D341Med (cell line): Measurements from ENCODE around the gene SLC25A43.
"Not testable (repeated sequence)": the region's sequence is repeated elsewhere in the genome, so short reads cannot be mapped to it uniquely, and the experiment has no call there.

Experiments
- DNase-seq: peaks from one replicate; pipeline ENCODE4 v3.0.0; 2012; ENCODE audit warnings: low spot score

Gene SLC25A43

GRCh38 chrX:119398974-119399771 is at the start of gene SLC25A43:
Gene SLC25A43, plus strand, starts transcription at chrX:119399336. Its CDS starts 68 bp downstream, at chrX:119399404.
- DNase-seq = peak; percentile 69

- DNase-seq = no peak
These were observed 39.3 kb upstream of the SLC25A43 start for GRCh38 chrX:119359618-119360382.

GRCh38 chrX:119361451-119361850 is 37.7 kb upstream of the SLC25A43 start:
- not testable (repeated sequence) for DNase-seq

GRCh38 chrX:119362074-119362473 is 37.1 kb upstream of the SLC25A43 start:
- not testable (repeated sequence) for DNase-seq

GRCh38 chrX:119363391-119363790 is 35.7 kb upstream of the SLC25A43 start:
- no peak for DNase-seq

GRCh38 chrX:119371861-119372260 is 27.3 kb upstream of the SLC25A43 start:
- not testable (repeated sequence) for DNase-seq

- no peak for DNase-seq
These were observed 24.4 kb upstream of the SLC25A43 start for GRCh38 chrX:119374736-119375135.

- DNase-seq = no peak
These were observed 23.6 kb upstream of the SLC25A43 start for GRCh38 chrX:119375561-119375960.

GRCh38 chrX:119376312-119376711 is 22.8 kb upstream of the SLC25A43 start:
- peak; percentile 51 for DNase-seq

GRCh38 chrX:119381349-119381944 is 17.7 kb upstream of the SLC25A43 start:
- DNase-seq = no peak

- DNase-seq = no peak
These were observed 16.5 kb upstream of the SLC25A43 start for GRCh38 chrX:119382606-119383005.

- DNase-seq = not testable (repeated sequence)
These were observed 12.5 kb upstream of the SLC25A43 start for GRCh38 chrX:119386685-119387084.

GRCh38 chrX:119387426-119387825 is 11.7 kb upstream of the SLC25A43 start:
- not testable (repeated sequence) for DNase-seq

- no peak for DNase-seq
These were observed 9.9 kb upstream of the SLC25A43 start for GRCh38 chrX:119389214-119389613.

- no peak for DNase-seq
These were observed 9.2 kb upstream of the SLC25A43 start for GRCh38 chrX:119389871-119390501.

- no peak for DNase-seq
These were observed 7.9 kb upstream of the SLC25A43 start for GRCh38 chrX:119391279-119391678.

- DNase-seq = no peak
These were observed 6.0 kb upstream of the SLC25A43 start for GRCh38 chrX:119393144-119393543.

GRCh38 chrX:119398587-119398973 is 556 bp upstream of the SLC25A43 start:
- no peak for DNase-seq

- DNase-seq = no peak
These were observed 601 bp downstream of the SLC25A43 start for GRCh38 chrX:119399772-119400101.

GRCh38 chrX:119401569-119401968 is 2.4 kb downstream of the SLC25A43 start:
- no peak for DNase-seq

GRCh38 chrX:119402588-119402987 is 3.5 kb downstream of the SLC25A43 start:
- DNase-seq = no peak

GRCh38 chrX:119406776-119407175 is 7.6 kb downstream of the SLC25A43 start:
- DNase-seq = no peak
